GOT3 (cell line): ENCODE measurements around the gene FRMD4A.

Source experiments
- DNase-seq: peaks from one replicate; lab custom pipeline; 2025; ENCODE audit warnings: mixed read lengths; lab: John Stamatoyannopoulos, UW

FRMD4A gene

DNA sequence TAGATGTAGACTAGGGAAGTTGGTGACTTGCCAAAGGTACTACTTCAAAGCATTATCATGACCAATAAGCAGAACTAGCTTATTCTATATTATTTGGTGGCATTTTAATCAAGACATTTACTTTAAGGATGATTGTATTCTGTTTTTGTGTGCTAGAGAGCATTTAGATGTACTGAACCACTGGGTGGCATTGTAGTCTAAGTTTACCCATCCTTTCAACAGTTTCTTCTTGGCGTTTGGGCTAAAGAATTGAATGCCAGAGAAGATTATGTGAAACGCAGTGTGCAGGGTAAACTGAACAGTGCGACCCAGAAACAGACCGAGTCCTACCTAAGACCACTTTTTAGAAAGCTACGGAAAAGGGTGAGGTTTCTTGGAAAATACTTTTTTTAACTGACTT, 717.2 kb downstream of the FRMD4A start:
- no peak for DNase-seq

DNA sequence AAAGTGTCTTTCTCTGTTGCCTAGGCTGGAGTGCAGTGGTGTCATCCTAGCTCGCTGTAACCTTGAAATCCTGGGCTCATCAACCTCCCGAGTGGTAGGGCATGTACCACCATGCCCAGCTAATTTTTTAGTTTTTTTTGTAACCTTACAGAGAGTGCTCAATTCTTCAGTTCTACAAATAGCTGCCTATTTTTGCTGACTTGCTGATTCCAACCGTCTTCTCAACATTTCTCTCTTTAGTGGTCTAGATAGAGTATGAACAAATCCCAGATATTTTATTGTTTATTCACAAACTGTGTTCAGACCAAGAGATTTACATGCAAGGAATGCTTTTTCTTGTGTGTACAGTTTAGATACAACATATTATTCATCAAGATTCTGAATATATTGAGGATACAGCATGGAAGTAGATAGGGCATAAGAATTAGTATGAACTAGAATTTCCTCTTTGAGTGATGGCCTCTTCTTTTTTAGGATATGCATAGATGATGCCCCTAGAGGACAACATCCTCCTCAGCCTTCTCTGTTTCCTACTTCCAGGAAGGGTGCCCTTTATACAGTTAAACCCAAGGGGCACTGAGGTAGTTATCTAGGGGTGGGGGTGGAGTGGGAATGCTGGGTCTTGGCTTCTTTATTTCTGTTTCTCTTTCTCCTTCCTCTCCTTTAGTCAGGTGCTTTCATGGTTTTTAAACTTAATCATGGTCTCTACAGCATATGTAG, 717.9 kb downstream of the FRMD4A start:
- no peak for DNase-seq

DNA sequence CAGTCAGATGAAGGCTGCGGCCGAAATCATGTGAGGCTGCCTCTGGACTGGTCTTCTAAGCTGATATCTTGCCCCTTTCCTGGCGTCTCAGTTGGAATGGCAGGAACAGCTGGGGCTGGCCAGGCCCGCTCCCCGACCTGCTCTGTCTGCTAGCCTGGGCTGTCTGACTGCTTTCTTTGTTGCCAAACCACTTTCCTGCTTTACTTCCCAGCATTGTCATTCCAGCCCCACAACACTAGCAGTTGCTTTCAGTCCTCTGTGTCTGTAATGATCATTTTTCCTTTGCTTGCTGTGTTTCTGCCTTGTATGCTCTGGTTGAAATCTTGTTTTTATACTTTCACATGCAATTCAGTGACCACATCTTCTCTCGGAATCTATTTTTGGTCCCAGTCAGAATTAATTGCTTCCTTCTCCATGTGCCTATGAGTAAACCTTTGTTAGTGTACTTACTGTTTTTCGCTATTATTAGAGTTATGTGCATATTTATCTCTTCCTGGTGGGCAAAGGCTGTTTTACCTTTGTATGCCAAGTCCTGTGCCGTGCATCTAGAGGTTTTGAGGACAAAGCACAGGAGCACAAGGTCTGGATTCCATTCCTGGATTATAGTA, 722.4 kb downstream of the FRMD4A start:
- no peak for DNase-seq

DNA sequence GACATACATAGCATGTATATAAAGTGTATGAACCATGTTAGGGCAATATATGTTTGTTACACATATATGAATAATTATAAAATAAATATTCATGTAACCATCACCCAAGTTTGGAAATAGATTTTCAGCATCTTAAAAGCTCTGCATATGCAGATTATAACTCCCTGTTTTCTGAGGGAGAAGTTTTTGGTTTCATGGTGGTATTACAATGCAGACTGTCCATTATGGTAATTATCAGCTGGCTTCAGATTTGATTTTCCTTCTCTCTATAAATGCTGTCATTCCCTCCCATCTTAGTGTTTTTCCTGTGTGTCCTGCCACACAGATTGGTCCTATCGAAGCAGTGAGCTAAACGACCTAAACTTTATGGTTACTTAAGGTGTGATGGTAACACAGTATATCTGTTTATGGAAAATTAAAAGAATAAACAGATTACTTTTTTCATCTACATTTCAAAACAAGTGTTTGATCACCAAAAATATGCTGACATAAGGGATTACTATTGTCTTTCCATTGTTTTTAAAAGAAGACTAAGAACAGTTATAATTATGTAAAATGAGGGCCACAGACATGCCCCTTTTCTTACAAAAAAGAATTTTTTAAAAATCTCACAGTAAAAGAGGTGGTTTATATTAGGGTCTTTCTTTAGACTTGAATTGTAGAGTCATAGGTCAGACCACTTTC, 726.2 kb downstream of the FRMD4A start:
- no peak for DNase-seq

DNA sequence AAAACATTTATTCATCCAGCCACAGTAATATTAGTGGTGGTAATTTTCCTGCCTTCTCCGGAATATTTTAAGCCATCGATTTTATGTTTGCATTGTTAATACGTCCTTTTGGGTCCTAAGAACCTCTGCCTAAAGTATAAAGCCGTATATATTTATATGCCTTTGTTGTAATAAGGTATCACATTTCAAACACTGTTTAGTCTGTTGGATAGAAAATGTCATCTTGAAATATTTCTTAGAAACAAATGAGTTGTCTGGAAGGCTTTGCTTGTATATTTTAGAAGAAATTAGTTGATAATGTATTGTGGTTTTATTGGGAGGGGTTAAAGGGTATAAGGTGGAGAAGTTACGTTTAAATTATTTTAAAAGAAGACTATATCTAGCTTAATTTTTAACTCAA, 732.8 kb downstream of the FRMD4A start:
- no peak for DNase-seq

DNA sequence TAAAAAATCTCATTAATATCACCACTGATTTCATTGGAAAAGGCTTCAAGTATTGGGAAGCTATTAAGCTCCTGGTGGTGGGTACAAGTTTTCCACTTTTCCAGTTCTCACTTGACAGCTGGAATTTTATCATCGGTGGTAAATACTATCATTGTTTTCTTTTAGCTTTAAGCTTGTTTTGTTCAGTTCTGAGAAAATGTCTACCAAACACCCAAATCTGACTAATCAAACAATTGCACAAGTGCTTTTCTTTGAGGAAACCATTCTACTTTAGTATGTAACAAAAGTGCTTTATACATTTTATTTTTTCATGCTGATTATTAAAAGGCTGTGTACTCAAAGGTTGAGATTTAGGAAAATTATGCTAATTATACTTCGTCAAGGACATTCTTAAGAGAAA, 736.1 kb downstream of the FRMD4A start:
- DNase-seq: no peak
